ENCODE data around the gene WFS1. TPM values are rescaled to one million over a fixed set of nuclear protein-coding genes. Genes with fewer than 3 reads are reported as not detected.
A peak's percentile ranks its signal among the peaks of the same experiment; 100 is the strongest.

Gene WFS1
- total and polyA plus RNA-seq, 8 donors: 10.2 to 28.7 (median 14.6) TPM

DNA sequence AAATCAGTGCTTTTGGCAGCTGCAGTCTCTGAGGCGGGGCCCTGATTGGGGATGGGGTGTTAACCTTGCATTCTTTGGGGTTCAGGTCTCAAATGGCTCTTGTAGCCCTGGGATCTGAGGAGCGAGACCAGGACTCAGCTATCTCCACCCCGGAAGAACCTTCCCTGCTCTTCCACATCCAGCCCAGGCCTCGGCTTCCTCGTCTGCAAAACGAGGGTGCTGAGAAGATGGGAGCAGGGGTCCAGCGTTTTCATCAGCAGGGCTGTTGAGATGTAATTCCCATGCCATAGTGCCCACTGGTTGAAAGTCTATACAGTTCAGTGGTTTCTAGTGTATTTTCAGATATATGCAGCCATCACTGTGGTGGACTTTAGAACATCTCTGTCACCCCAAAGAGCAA lies 34.6 kb upstream of the WFS1 start:
- TF ChIP-seq, protein P1, sequence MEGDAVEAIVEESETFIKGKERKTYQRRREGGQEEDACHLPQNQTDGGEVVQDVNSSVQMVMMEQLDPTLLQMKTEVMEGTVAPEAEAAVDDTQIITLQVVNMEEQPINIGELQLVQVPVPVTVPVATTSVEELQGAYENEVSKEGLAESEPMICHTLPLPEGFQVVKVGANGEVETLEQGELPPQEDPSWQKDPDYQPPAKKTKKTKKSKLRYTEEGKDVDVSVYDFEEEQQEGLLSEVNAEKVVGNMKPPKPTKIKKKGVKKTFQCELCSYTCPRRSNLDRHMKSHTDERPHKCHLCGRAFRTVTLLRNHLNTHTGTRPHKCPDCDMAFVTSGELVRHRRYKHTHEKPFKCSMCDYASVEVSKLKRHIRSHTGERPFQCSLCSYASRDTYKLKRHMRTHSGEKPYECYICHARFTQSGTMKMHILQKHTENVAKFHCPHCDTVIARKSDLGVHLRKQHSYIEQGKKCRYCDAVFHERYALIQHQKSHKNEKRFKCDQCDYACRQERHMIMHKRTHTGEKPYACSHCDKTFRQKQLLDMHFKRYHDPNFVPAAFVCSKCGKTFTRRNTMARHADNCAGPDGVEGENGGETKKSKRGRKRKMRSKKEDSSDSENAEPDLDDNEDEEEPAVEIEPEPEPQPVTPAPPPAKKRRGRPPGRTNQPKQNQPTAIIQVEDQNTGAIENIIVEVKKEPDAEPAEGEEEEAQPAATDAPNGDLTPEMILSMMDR (IDR thresholded peaks at IDR 0.05): no peak
- DNase-seq (no peak), FAIRE-seq (no peak), ATAC-seq (no peak)
- Histone ChIP-seq H3K9me3 (no peaks in the 10 kb centered on the region), H3K27me3 (no peaks in the 10 kb centered on the region), H3K4me3 (no peak overlapping the region), H3K27ac (no peak overlapping the region), H3K36me3 (no peaks in the 10 kb centered on the region), H3K4me1 (no peaks in the 10 kb centered on the region)
- 58 to 75% methylated on average over 7 of the region's 7 CpGs for WGBS, 2 donors
- intact Hi-C loops (cut with DNase I): no loop called here

DNA sequence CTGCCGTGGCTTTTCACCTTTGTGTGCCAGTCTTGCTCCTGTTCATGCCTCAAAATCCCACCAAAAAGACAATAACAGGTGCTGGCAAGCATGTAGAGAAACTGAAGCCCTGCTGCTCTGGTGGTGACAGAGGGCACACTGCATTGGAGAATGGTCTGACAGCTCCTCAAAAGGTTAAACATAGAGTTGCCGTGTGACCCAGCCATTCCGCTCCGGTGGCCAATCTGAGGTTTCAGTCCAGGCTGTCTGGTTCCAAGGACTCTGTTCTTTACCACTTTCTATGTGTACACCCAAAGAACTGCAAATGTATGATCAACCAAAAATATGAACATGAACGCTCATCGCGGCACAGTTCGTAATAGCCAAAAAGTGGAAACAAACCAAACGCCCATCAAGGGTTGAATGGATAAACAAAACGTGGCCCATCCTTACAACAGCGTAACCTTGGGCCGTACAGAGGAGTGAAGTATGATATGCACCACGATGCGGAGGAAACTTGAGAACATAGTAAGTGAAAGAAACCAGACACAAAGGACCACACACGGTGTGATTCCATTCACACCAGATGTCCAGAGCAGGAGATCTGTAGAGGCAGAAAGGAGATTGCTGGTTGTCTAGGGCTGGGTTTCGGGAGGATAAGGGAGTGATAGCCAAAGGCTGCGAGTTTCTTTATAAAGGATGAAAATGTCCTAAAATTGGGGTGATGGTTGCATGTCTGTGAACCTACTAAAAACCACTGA lies 33.6 kb upstream of the WFS1 start:
- Histone ChIP-seq H3K27ac (no peak overlapping the region), H3K4me3 (no peak overlapping the region), H3K4me1 (no peaks in the 10 kb centered on the region), H3K27me3 (no peaks in the 10 kb centered on the region), H3K9me3 (no peaks in the 10 kb centered on the region), H3K36me3 (no peaks in the 10 kb centered on the region)
- 55 to 71% methylated on average over 17 of the region's 17 CpGs for WGBS, 2 donors
- intact Hi-C loops (cut with DNase I): no loop called here
- TF ChIP-seq, protein P1 (IDR thresholded peaks at IDR 0.05): no peak
- ATAC-seq (no peak), DNase-seq (peak in 1 of 6 donors; percentile 3), FAIRE-seq (no peak)

DNA sequence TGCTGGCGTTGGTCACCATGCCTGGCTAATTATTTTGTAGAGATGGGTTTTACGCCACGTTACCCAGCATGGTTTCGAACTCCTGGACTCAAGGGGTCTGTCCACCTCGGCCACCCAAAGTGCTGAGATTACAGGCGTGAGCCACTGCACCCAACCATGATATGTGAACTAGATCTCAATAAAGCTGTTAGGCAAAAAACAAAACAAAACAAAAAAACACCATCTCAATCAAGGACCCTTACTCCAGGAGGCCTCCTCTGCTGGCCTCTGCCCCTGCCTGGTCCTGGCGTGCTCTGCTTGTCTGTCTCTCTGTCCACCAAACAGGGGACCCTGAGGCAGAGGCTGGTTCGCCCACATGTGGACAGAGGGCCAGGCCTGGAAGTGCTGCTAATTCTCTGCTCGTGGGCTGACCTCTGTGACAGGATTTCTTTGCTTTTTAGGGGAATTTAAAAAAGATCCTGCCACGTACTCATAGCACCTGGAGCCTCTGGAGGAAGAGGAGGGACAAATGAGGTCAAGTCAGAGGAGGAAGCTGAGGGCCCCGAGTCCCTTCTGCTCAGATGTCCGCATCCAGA lies 32.7 kb upstream of the WFS1 start:
- Histone ChIP-seq H3K27ac (no peak overlapping the region), H3K27me3 (no peaks in the 10 kb centered on the region), H3K36me3 (no peaks in the 10 kb centered on the region), H3K9me3 (no peaks in the 10 kb centered on the region), H3K4me1 (no peaks in the 10 kb centered on the region), H3K4me3 (no peak overlapping the region)
- DNase-seq (no peak), FAIRE-seq (no peak), ATAC-seq (no peak)
- TF ChIP-seq, protein P1 (IDR thresholded peaks at IDR 0.05): no peak
- WGBS, 2 donors: 52 to 66% methylated on average over 12 of the region's 12 CpGs
- intact Hi-C loops (cut with DNase I): no loop called here

DNA sequence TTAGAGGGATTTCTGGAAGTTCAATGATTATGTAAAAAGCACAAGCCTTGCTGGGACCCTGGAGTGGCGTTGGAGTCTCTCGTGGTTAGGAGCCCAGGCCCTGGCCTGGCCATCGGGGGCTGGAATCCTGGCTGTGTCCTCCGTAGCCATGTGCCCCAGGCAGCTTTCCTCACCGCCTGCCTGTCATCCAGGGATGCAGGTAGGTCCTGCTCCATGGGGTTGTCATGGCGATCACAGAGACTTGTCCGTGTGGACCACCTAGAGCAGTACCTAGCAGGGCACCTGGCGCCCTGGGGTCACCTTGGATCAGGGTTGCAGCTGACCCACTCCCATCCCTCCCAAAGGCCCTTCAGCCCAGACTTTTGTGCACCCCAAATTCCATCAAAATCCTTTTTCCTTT lies 30.2 kb upstream of the WFS1 start:
- Histone ChIP-seq H3K9me3 (no peaks in the 10 kb centered on the region), H3K4me3 (no peak overlapping the region), H3K4me1 (no peaks in the 10 kb centered on the region), H3K36me3 (no peaks in the 10 kb centered on the region), H3K27ac (no peak overlapping the region), H3K27me3 (no peaks in the 10 kb centered on the region)
- DNase-seq (peak in 1 of 6 donors; percentile 38), ATAC-seq (no peak), FAIRE-seq (no peak)
- TF ChIP-seq, protein P1 (IDR thresholded peaks at IDR 0.05): no peak
- intact Hi-C loops (cut with DNase I): no loop called here
- WGBS, 2 donors: 57 to 61% methylated on average over 8 of the region's 8 CpGs

DNA sequence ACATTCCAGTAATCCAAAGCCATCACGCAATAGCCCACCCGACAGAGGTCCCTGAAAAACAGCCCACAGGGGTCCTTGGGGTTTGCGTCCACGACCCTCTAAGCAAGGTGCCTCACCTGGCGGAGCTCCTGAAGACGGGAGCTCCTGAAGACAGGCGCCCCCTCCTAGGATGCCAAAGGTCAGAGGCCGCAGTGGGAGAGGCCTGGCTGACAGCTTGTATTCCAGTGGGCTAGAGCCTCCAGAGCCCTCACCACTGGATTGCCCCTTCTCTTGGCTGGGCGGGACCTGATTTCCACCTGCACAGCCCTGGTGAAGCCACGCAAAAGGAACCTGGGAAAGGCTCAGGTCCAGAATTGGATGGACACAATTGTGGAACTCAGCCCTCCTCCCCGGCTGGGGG lies 29.7 kb upstream of the WFS1 start:
- Histone ChIP-seq H3K27me3 (peaks cover 0 to under 1% (median 0%) of the 10 kb centered on the region in 4 donors), H3K4me3 (no peak overlapping the region), H3K9me3 (no peaks in the 10 kb centered on the region), H3K27ac (no peak overlapping the region), H3K36me3 (no peaks in the 10 kb centered on the region), H3K4me1 (no peaks in the 10 kb centered on the region)
- FAIRE-seq (no peak), ATAC-seq (no peak), DNase-seq (peak in 2 of 6 donors; percentile 35 to 37)
- TF ChIP-seq, protein P1 (IDR thresholded peaks at IDR 0.05): no peak
- intact Hi-C loops (cut with DNase I): loop anchor here in 2 of 3 donors (10.0 kb wide), 2 partner anchors 305 to 315 kb away; no protein-coding TSS in a partner anchor
- WGBS, 2 donors: 54 to 65% methylated on average over 11 of the region's 11 CpGs

Data from pancreas (tissue), 10 donors.